NCI-H2171 (cell line): ENCODE results near the gene PLEKHA7.
"Not testable (repeated sequence)": the region's sequence is repeated elsewhere in the genome, so short reads cannot be mapped to it uniquely, and the experiment has no call there.

ENCODE experiments used
- DNase-seq: peaks from one replicate; lab custom pipeline; 2025; lab: John Stamatoyannopoulos, UW

The PLEKHA7 gene

DNA sequence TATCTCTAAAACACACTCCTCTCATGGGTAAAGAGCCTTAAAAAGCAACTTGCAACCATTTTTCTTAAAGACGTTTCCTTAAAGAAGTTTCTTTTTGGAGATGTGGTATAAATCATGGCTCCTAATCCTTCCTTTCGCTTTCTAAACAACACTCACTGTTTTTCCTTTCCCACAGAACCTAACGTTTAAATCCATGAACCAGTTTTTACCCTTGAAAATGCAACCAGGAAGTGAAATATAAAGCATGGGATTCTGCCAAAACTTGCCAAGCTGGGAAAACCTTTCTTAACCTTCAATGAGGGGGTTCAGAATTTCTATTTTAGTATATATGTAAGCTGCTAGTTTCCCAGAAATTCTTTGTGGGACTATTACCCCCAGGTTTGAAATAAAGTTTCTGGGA lies 8.6 kb downstream of the PLEKHA7 start:
- no peak for DNase-seq

DNA sequence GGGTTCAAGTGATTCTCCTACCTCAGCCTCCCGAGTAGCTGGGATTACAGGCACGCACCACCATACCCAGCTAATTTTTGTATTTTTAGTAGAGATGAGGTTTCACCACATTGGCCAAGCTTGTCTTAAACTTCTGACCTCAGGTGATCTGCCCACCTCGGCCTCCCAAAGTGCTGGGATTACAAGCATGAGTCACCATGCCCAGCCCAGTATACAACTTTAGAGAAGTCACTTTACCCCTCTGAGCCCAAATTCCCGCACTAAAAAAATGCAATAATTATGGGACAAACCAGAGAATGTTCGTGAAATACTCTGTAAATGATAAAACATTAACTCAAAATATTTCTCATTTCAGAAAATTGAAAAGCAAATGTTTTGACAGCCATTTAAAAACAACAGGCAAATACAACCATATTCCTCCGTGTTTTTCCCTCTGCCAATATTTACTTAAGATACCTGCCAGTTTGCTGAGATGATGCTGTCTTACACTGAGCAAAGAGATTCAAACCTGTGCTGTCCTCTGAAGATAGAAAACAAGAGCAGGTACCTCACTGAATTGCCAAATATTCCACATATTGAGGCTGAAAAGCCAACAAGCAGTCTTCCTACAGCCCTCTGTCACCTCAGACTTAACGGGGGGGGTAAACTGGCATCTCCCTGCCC lies 9.6 kb downstream of the PLEKHA7 start:
- DNase-seq, result no peak

DNA sequence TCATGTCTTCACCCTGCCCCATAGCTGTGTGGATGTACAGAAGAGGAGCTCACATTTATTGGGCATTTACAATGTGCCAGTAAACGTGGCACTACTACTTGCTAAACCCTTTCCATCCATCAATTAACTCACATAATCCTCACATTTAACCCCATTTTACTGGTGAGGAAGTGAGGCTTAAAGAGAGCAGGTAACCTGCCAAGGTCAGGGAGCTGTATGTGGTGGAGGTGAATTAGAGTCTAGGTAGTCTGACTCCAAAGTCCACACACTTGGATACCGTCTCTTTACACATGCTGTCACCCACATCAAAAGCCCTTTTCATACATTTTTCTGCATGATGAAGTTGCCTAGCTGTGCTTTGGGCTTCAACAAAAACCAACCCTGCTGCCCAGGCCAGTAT lies 10.8 kb downstream of the PLEKHA7 start:
- DNase-seq, result no peak

DNA sequence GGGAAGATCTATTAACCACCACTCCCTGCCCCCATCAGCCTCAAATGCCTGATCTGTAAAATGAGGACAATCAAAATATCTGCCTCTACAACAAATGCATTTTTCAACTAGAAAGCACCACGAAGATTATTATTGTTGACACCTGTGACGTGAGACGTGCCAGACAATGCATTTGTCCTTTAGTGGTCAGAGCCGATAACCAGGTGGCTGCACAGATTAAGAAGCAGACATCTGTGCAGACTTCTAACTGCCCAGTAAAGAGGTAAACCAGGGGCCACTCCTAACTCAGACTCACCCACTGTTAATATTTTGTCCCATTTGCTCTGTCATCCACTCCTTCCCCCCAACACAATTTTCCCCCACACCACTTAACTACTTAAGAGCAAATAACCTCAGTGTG lies 11.7 kb downstream of the PLEKHA7 start:
- no peak for DNase-seq

DNA sequence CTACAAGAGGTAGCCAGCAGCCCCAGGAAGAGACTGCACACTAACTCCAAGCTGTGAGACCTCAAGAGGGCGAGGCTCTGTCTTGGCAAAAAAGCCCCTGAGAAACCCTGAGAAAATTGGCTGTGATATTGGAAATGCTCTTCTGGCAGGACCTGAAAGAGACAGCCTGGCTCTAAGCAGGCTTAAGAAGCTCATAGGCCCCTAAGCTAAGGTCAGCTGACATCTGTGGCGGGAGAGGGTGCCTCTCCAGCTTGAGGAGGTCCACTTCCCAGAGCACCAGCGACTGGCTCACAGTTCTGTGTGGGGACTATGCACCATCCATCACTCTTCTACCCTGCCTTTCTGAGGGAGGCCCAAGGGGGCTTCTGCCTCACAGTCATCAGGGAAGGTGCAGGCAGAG lies 12.4 kb downstream of the PLEKHA7 start:
- no peak for DNase-seq

DNA sequence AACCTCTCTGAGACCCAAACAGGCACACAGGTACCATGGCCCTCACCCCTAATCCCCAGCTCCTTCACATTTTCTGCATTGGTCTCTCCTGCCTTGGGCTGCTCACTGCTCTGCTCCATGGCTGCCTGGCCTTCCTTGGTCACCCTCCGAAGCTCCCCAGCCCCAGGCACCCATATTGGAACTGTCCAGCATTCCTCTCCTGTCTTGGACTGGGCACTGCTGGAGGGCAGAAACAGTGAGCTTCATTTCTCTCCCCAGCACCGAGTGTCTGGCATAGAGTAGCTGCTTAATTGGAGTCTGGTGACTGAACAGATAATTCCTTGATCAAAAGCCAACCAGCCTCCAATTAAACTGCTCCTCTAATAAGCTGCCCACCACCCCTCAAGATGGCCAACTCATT lies 13.2 kb downstream of the PLEKHA7 start:
- no peak for DNase-seq

DNA sequence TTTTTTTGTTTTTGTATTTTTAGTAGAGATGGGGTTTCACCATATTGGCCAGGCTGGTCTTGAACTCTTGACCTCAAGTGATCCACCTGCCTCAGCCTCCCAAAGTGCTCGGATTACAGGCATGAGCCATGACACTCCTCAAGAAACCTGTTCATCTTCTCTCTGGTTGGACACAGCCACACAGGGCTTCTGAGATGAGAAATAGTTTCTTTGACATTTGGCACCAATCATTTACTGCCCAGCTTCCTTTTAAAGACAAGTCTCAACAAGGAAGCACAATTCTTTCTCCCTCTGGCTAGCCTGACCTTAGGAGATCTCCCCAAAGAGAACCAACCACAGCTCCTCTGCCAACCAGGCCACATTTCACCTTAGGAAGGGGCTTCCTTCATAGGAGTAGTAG lies 14.0 kb downstream of the PLEKHA7 start:
- not testable (repeated sequence) for DNase-seq

DNA sequence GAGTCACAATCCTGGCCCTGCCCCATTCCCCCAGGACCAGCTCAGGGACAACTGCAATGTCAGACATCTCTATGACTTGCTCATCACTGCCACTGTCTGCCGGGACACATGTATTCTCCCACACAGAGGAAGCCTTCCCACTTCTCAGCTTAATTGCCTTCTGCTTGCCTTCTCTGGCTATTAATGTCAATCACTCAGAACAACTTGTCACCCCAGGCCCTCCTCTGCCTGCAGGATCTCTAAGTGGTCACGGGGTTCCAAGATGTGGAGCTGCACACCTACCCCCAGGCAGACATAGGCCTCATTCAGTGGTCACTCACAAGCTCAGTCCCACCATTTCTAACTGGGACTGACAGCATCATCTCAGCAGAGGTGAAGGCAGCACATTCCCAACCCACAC lies 15.1 kb downstream of the PLEKHA7 start:
- DNase-seq, result no peak

DNA sequence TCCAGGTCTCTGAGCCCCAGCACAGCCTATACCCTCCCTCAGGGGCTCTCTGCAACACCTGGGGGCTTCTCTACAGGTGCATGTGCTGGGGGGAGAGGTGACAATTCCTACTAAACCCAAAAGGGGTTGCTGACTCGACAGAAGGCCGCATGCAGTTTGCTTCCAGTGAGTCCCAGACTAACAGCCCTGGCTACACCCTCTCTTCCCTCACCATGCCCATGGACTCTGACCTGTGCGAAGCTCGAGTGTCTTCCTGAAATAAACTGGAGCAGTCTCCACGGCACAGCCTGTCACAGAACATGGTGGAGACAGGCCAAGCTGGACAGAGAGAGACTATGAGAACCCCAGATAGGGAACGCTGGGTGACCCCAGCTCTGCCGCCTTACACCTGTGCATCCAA lies 16.6 kb downstream of the PLEKHA7 start:
- DNase-seq, result no peak

DNA sequence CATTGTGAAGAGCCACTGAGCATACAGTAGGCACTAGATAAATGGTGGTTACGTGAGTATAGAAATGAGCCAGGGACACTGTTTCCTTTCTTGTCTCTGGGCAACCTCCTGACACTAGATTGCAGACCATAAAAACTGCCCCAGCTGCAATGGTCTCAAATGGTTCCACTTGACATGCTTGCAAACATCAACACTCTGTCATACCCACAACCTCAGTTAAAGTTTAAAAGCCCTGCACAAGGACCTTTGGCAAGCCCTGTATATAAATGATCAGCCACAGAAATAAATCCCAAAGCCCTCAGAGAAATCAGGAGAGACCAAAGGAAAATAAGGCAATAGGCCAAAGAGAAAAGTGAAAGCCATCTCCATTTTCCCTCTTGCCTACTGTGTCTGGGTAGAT lies 20.7 kb downstream of the PLEKHA7 start:
- DNase-seq, result no peak

DNA sequence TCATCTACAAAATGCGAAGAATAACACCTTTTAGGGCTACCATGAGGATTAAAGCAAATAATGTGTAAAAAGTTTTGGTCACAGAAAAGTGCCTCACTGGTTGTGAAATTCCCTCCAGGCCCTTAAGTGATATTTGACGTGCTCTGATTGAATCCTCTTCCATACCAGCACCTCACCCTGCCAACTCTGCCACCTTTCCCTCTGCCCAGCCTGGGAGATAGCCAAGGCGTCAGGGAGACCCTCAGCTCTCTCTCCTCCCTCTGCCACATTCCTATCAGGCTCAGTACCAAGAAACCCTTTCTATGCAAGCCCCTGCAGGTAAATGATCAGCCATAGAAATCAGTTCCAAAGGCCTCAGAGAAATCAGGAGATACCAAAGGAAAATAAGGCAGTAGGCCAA lies 21.4 kb downstream of the PLEKHA7 start:
- no peak for DNase-seq

DNA sequence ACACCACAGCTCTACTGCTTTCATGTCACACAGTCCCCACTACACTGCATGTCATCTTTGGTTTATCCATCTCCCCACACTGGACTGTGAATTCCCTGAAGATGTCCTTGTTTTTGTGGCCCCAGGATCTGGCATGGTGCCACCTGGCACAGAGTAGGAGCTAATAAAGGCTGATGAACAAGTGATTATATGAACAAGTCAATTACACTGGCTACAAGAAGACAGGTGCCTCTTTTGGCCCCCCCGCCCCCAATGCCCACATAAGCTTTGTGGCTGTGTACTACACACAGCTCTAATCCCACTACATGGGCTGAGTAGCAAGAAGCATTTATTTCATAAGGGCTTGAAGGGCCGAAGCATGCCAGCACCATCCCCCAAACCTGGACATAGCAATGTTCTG lies 24.7 kb downstream of the PLEKHA7 start:
- DNase-seq, result no peak

DNA sequence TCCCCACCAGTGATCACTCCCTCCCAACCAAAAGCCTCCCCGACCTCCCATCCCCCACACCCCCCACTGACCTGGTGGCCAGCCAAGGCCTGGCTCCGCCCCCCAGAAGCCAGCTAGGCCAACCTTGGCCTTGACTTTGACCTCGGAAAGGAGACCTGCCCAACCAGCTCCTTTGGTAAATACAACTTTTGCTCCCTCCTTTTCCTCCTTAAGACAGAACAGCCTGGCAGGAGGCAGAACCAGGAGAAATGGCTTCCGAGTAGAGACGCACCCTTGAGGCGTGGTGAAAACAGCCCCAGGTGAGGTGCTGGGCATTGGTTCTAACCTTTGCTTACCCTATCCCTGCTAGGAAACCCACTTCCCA lies 27.0 kb downstream of the PLEKHA7 start:
- DNase-seq, result no peak

DNA sequence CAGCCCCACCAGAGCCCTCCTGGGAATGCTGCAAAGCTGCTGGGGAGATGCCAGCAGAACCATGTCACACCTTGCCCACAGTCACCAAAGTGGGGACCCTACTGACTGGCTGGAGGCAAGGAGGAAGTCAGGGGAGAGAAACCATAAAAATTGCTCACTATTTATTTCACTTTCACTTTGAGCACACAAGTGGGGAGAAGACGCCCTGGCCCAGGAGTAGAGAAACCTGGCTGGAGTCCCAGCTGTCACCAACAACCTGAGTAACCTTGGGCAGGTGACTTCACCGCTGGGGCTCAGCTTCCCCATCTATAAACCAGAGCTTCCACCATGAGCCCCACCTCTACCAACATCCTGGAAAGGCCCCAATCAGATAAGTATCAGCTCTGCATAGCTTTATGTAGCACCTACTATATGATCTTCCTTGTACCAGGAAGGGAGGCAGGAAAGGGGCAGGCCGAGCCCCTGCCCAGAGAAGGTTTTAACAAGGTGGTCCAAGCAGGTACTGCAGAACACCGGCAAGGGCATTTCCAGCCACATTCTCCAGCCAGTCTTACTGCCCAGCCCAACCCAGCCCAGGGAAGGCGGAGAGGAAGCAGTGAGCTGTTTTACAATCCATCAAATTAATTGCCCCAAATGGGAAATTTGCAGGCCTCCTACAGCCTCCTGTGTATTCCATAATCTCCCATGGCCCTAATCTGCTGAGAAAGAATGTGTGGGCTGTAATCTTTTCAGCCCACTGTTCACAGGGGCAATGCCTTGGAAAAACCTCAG lies 27.6 kb downstream of the PLEKHA7 start:
- no peak for DNase-seq

DNA sequence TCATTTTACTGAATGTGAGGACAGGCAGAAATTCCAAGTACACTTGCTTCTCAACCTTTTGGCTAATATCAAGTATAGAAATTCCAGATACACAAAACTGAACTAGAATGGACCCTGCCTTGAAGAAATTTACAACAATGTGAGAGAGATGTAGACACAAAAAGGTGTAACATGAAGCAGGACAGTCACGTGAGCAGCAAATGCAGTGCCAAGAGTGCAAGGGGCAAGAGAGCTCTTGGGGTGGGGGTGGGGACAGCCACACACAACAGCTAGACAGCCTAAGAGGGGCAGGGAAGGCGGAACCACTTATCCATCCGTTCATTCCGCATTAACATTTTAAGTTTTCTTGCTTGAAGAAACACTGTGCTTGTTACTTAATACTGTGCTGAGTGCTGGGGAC lies 28.9 kb downstream of the PLEKHA7 start:
- no peak for DNase-seq

DNA sequence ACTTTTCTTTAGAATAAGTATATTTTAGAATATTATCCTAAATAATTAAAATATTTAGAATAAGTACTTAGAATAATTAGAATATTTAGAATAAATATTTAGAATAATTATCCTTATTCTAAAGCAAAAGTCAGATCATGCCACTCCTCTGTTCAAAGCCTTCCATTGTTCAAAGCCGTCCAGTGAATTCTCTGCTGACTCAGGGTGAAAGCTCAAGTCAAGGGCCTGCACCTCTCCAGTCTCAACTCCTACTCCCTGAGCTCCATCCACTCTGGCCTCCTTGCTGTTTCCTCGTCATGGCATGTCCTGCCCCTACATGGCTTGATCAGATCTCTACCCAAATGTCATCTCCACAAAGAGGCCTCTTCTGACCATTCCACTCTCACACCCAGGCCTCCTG lies 30.0 kb downstream of the PLEKHA7 start:
- DNase-seq, result no peak

DNA sequence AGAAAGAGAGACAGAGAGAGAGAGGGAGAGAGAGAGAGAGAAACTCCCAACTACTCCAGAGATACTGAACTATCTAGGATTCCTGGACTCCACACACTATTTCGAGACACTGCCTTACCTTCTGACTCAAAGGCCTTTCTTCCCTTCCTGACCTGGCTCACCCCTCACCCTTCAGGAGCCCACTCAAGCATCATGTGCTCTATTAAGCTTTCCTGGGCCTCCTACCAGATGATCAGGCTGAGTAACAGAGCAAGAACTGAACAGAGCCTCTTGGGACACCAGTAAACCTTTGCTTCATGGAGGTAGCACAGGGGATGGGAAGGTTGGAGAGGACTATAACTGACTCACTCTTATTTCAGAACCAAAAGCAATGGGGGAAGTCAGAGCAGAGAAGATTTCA lies 31.4 kb downstream of the PLEKHA7 start:
- DNase-seq, result no peak

DNA sequence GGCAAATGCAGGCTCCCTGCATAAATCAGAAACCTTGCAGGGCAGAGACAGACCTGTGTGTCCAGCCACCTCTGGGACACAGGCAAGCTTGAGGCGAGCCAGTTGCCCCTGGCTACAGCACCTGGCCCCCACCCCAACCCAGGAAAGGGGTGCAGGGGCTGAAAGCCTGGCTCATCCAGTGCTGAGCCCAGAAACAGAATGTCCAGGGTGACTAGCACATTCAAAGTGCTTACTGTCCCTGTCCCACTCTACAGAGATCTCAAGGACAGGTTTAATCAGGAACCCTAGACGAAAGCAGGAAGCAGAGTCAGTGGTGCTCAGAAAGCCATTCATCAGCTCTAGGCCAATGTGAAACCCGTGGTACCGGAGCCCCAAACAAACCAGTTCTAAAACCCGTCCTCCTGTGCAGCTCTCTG lies 31.9 kb downstream of the PLEKHA7 start:
- DNase-seq, result no peak

DNA sequence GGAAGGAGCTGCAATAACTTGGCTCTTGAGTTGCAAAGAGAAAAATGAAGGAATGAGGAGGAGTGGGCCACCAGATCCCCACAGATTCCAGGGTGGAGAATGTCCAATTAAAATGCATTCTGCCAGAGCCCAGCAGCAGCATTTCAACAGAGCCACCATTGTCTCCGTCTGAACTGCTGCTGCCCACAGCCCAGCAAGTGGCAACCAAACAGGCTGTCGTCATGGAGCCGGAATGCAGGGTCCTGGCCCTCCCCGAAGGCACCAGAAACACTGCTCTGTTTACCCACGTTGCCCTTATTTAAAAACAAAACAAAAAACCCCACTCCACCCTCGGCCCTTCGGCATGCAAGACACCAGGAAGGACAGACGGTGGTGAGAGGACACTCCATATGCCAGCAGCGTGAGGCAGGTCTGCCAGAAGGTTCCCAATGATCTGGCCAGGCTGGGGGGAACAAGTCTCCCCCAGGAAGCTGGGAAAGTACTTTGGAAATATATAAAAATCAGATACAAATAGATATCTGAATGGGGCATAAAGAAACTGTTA lies 32.5 kb downstream of the PLEKHA7 start:
- no peak for DNase-seq

DNA sequence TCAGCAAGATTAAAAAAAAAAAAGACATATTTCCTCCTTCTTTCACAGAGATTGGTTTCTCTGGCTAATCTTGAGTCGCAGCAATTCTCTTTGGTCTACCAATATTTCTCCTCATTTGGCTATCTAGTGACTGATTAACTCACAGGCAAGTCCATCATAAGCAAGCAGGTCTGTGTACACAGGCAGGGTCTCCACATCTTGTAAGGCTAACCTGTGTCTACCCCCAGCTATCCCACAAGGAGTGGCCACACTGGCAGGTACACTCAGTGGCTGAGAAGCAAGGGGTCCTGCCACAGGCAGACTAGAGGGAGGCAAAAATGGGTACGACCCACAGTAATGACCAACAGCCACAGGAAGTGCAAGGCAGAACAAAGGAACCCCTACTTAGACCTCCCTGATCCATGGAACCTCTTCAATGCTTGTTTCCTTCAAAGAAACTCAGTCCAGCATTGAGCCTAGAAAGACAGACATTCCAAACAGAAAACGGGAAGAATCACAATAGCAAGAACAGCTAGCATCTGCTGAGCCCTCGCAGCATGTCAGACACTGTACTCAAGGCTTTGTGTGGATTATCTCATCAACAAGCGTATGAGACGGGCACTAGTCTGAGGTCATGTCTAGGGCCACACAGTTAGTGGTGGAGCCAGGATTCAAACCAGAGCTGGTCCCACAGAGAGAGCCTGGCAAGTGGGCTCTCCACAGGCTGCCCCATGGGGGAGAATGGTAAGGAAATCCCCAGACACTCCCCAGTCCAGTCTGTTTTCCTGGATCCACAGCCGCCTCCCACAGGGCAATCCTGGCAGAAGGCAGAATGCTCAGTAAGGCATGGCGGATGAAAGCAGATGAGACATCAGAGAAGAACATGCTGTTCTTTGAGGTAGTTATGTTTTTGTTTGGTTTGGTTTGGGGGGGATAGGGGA lies 34.3 kb downstream of the PLEKHA7 start:
- no peak for DNase-seq

DNA sequence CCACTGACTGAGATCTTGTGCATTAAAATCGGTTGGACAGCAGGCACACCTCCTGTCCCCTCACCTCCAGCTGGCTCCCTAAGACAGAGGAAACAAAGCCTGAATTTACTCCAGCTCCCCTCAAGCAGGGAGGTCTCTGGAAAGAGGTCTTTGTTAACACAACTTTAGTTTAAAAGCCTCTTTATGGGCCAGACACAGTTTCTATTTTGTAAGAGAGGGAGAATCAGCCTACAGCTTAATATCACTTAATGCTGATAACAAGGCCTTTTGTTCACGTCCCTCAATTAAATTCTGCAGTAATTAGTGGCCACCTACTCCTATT lies 36.3 kb downstream of the PLEKHA7 start:
- DNase-seq, result no peak

DNA sequence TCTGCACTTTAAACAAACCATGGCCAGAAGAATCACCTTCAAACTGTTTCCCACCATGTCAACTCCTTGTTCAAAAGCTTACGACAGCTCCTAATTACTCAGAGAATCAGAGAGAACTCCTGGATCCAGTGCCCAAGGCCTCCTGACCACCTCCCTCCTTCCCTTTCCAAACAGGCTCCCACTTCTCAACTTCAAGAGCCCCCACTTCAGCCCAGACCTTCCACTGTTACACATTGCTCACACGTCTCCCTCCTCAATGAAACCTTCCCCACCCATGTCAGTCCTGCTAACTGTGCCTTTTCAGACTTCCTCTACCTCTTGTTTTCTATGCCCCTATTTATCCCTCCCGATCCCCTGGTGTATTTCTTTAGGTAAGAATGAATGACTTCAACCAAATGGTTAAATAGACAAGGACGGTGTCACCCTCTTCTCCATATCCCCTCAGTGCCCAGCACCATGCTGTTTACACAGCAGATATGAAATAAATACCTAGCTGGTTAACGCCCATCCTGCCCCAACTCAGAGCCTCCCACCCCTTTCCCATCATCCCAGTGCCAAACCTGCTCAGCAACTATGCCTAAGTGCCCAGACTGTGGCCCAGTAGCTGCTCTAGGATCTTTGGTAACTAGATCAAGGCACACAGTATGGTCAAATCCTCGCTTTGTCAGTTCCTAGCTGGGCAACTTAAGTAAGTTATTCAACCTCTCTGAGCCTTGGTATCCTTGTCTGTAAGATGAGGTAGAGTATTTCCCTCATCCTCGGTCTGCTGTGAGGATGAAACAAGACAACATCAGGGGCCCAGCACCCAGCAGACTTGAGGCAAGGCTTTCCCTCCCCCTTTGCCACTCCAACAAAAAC lies 36.8 kb downstream of the PLEKHA7 start:
- DNase-seq, result no peak
